Measurements from ENCODE around the gene PTPRK.

The PTPRK gene

DNA sequence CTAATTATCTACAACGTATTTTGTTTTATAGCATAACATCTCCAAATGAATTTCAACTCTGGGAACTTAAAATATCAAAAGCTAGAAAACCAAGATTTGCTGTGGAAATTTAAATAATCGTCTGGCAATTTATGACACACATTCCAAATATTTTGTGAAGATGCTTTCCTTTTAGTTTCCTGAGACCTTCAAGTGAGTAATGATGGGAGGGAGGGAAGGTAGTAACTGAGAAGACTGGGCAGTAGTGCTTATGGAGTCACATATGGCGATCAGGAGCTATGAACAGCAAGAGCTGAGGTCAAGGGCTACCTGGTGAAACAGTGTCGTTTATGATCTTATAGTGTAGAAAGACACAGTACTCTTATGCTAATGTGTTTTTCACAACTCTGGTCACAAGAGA is 441.4 kb downstream of the PTPRK start:
- DNase-seq: no peak
- in situ Hi-C loops (cut with MboI; ENCODE audit: low pct_unique_long_range_greater_than_20kb, low sequenced_read_pairs): no loop called here

DNA sequence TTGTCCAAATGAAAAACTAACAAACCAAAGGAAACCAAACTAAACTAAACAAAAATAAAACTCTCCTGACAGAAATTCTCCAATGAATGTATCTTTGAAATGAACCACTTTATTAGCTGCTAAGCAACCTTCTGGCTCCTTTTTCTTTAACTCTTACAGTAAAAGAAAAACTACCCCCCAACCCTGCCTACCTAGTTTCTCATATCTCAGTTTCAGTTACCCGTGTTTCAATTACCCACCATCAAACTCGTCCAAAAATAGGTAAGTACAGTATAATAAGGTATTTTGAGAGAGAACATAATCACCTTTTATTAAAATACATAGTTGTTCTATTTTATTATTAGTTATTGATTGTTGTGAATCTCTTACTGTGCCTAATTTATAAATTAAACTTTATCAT is 442.1 kb downstream of the PTPRK start:
- in situ Hi-C loops (cut with MboI; ENCODE audit: low pct_unique_long_range_greater_than_20kb, low sequenced_read_pairs): no loop called here
- DNase-seq: no peak

DNA sequence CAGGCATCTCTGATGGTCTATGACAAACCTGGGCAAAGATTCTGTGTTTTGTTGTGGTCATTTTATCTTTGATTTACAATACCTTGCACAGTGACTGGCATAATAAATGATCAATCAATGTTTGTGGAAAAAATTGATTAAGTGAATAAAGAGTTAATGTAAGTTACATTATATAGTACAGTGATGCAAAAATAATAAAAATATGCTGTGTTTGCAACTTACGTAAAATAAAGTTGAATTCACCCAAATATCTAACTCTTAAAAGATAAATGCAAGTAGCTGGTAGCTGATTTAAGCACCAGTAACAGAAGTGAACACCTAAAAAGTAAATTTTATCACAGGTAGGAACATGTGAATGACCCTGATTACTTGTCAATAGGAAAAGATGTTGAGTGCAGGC is 443.6 kb downstream of the PTPRK start:
- DNase-seq: no peak
- in situ Hi-C loops (cut with MboI; ENCODE audit: low pct_unique_long_range_greater_than_20kb, low sequenced_read_pairs): no loop called here

DNA sequence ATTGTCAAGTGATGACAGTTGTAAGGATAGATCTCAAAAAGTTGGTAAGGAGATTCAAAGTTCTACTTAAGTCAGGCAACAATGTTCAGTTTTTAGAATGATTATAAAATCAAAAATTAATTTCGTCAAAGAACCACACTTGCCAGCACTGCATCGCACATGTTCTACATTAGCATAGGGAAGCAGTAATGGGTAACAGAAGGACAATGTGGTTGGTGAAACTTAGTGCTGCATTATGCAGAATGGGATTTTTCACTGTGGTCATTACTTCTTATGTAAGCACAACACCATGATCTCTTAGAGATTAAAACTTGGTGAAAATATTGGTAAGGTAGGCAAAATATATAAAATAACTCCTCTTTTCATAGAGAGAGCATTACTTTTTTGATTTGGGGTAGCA is 445.8 kb downstream of the PTPRK start:
- in situ Hi-C loops (cut with MboI; ENCODE audit: low pct_unique_long_range_greater_than_20kb, low sequenced_read_pairs): no loop called here
- DNase-seq: no peak

DNA sequence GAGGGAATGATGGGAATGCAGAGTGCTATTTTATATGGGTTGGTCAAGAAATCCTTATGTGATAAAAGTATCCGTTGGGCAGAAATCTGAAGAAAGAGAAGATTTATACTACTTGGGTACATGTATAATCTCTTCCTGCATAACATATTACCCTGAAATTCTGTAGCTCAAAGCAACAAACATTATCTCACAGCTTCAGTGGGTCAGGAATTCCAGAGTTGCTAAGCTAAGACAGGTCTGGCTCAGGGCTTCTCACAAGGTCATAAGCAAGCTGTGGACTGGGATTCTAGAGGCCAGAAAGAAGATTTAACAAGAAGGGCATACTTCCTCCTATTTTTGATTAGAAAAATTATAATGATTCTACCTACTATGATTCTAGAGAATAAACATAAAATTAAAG is 447.0 kb downstream of the PTPRK start:
- DNase-seq: no peak
- in situ Hi-C loops (cut with MboI; ENCODE audit: low pct_unique_long_range_greater_than_20kb, low sequenced_read_pairs): no loop called here

DNA sequence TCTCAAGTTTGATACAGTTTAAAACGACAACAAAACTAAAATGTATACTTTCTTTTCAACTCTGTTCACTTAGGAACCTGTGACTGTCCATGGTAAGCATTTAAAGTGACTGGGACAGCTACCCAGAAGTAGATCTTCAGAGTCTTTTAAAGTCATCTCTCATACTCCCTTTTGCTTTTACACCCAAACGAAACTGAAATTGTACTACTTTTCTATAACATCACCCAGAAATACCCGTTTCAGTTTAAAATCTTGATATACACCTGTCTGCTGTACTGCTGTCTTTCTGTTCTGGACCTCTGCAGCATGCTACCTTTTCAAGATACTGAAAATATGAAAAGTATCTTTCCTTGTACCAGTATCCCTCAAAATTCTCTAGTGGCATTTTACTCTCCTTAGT is 449.2 kb downstream of the PTPRK start:
- DNase-seq: no peak
- in situ Hi-C loops (cut with MboI; ENCODE audit: low pct_unique_long_range_greater_than_20kb, low sequenced_read_pairs): no loop called here

DNA sequence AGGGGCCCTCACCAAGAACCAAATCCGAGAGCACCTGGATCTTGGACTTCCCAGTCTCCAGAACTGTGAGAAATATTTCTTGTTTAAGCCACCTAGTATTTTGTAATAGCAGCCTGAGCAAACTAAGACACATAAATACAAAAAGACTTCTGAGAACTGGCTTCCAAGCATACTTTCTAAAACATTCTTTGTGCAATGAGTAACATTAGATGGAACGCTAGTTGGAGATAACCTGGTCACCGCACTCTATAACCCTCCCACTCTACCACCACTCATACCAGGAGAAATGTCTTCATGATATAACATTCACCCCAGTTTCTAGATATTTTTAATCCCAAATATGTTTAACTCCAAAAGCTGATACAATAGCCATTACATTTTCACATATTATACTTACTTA is 450.0 kb downstream of the PTPRK start:
- in situ Hi-C loops (cut with MboI; ENCODE audit: low pct_unique_long_range_greater_than_20kb, low sequenced_read_pairs): no loop called here
- DNase-seq: no peak

DNA sequence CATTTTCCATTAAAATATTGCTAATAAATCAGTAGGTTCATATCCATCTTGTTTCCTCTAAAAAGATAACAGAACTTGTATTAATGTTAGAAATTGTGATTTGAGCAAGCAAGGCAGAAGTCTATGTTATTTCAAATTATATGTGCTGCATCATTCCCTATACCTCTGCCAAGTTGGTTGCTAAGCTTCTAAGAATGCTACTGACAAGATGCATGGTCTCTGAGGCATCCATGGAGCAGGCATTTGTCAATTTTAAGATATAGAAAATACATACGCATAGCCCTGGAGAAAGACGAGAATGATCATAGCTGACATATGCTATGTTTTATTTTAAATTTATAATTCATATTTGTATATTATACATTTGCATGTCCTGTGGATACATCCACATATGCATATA is 451.2 kb downstream of the PTPRK start:
- DNase-seq: no peak
- in situ Hi-C loops (cut with MboI; ENCODE audit: low pct_unique_long_range_greater_than_20kb, low sequenced_read_pairs): no loop called here

DNA sequence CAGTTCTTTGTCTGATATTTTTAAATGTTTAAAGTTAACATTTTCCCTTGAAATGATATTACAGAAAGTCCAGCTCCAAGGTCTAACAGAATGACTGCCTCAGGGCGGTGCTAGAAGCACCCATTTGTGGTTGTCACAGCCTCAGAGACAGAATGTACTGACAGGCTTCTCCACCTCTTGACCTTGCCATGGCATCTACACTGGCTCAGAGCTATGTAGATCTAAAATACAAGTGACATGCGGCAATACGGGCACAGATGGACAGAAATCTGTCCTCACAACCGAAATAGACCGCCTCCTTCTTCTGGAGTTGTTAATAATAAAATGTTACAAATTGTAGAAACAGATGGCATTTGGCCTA is 452.3 kb downstream of the PTPRK start:
- in situ Hi-C loops (cut with MboI; ENCODE audit: low pct_unique_long_range_greater_than_20kb, low sequenced_read_pairs): no loop called here
- no peak for DNase-seq

DNA sequence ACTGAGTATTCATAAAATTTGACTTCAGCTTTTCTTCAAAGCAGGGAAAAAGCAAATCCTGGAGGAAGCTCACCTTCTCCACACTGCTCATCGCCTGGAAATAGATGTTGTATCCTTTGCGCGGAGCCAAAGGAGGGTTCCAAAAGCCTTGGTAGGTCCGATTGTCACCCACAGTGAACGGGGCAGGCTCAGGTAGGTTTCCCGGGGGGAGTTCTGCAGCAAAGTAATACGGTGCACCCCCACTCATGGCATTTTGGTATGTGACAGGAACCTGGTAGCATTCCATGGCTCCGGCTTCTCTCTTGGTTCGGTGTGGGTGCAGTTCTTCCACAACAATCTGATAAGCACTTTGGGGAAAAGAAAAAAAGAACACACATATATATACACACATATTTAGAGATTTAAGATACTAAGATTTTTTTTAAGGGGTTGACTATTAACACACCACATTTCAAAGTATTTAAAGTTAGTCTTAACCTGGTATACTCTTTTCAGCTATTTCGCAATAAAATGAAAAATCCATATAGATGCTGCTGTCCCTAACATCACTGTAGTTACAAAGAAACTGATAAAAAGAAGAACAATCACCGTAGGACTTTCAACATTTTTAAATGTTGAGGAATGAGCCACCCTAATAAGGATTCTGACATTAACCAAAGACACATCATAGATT is 452.8 kb downstream of the PTPRK start:
- in situ Hi-C loops (cut with MboI; ENCODE audit: low pct_unique_long_range_greater_than_20kb, low sequenced_read_pairs): no loop called here
- DNase-seq: no peak

DNA sequence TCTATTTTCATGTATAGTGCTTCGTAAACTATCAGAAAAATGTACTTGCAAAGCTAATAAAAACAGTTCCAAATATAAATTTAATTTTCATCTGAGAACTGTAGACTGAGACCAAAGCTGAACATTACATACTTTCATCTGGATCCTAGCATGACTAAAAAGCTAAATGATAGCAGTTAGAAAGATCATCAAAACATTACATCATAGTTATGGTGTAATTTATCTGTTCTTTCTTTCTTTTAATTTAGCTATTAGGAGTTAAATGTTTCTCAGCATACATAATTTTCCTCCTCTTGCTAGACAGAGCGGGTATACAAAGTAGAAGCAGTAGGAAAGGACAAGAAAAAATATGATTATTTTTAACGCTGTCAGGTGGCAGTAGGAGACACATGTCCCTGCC is 455.3 kb downstream of the PTPRK start:
- in situ Hi-C loops (cut with MboI; ENCODE audit: low pct_unique_long_range_greater_than_20kb, low sequenced_read_pairs): no loop called here
- no peak for DNase-seq

DNA sequence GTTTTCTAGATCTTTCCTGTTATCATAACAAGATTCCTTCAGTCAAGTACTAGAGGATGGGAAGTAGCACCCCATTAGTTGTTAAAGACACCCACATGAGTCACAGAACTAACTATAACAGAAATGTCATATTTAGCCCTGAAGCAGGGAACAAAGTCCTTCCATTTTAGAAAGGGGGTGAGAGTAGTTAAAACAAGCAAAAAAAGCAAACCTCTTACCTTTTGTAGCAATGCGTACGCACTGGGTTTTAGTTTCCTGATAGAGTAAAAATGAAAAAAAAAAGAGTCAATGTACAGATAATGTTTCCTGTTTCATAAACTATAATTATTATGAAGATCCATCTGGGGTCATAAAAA is 455.9 kb downstream of the PTPRK start:
- in situ Hi-C loops (cut with MboI; ENCODE audit: low pct_unique_long_range_greater_than_20kb, low sequenced_read_pairs): no loop called here
- no peak for DNase-seq

DNA sequence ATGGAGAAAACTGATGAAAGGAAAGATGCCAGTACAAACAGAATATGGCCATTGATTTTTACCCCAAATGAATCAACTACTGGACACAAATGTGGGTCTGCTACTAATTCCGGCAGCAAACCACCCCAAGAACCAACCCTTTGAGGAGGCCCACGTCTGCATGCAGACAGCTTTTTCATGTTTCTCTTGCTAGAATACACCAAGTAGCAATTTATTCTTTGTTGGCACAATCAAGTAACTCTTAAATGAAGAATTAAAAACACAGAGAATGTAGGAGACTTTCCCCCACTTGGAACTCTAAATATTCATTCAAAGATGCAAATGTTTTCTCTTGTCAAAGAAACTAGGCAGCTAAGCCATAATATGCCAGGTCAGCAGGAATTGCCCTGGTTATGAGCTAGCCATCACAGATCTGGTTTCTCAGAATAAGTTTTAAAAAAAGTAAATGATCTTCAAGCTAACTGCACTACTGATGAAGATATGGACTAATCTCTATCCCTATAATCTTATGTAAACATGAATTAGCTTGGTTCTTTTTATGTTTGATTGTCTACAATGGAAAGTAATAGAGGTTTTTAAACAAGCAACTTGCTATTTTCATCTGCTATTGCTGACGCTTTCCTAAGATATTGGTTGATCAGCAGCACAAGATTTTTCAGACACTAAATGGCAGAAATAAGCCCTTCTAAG is 456.4 kb downstream of the PTPRK start:
- in situ Hi-C loops (cut with MboI; ENCODE audit: low pct_unique_long_range_greater_than_20kb, low sequenced_read_pairs): no loop called here
- DNase-seq: no peak

DNA sequence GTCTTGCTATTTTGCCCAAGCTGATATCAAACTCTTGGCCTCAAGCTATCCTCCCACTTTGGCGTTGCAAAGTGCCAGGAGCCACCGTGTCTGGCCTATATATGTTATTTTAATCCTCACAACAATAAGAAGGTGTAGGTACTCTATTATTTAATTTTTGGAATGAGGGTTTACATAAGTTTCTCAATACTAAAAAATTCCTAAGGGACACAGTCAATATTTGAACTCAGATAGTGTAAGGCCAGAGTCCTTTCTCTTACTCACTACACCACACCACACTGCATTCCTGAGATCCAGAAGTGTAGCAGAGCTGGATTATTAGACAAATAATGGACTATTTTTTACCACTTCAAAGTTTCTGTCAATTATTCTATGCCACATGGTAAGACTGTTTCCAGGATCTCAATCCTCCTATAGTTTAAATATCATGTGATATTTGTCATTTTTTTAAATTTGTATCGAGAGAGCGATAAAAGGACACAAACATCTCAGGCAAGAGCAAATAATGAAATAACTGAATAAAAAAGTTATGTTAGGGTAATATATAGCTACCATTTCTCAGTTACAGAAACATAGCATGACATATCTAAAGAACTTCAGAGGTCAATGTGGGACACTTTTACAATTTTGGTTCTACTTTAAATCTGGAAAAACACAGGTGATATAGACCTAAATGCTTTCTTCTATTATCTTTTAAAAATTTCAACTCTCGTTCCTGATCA is 457.4 kb downstream of the PTPRK start:
- no peak for DNase-seq
- in situ Hi-C loops (cut with MboI; ENCODE audit: low pct_unique_long_range_greater_than_20kb, low sequenced_read_pairs): no loop called here

DNA sequence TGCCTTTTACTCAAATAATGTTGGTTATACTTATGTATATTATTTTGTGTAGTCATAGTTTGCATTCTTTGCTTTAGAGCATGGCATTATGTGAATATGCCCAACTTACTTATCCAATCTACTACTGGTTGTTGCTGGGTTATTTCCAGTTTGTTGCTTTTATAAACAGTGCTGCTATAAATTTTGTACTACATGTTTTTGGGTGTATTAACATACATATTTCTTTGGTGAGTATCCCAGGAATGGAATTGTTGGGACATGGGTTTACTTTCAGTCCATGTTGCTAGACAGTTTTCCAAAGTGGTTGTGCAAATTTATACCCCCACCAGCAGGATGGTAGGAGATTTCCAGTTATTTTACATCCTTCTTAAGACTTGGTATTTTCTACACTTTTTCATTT is 462.5 kb downstream of the PTPRK start:
- no peak for DNase-seq
- in situ Hi-C loops (cut with MboI; ENCODE audit: low pct_unique_long_range_greater_than_20kb, low sequenced_read_pairs): no loop called here

DNA sequence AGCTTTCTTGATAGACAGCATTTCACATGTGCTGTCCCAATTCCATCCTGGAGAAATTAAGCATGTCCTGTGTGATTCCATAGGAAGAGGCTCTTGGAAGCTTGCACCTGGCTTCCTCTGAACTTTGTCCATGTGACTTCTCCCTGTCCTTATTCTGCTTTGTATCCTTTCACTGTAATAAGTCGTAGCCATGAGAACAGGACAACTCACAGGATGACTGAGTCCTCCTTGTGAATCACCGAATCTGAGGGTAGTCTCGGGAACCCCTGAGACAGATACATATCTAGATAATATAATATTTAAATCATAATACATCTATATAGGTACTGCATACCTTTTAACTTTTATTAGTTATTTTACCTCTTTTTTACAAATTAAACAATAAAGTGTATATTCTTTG is 462.9 kb downstream of the PTPRK start:
- in situ Hi-C loops (cut with MboI; ENCODE audit: low pct_unique_long_range_greater_than_20kb, low sequenced_read_pairs): no loop called here
- DNase-seq: no peak

DNA sequence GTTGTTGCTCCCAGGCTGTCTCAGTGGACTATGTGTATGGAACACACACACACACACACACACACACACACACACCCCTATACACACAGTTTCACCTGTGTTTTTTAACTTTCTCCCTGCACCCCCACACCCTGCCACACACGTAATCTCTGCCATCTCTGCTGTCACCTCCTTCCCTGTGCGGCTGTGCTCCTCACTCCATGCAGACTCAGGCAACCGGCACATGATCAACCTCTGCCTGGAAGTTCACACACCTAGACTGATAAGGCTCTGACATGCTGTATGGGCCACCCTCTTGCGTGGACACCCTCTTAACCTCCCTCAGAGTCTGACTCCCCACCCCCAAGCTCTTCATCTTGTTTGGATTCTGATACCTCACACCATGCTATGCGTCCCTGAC is 467.3 kb downstream of the PTPRK start:
- in situ Hi-C loops (cut with MboI; ENCODE audit: low pct_unique_long_range_greater_than_20kb, low sequenced_read_pairs): no loop called here
- DNase-seq: no peak

DNA sequence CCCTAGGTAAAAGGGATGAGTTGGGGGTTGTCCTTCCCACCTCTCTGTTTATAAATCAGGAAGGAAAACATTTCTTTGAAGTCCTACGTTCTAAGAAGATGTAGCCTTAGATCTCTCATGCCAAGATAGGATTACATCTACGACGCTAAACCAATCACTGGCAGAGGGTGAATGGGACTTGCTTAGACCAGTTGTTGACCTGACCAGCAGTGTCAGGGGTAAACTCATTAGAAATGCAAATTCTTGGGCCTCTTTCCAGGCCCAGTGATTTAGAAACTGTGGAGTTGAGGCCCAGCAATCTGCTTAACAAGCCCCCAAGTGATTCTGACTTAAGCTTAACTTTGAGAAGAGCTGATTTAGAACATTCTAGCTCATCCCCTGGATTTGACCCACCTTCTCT is 472.4 kb downstream of the PTPRK start:
- in situ Hi-C loops (cut with MboI; ENCODE audit: low pct_unique_long_range_greater_than_20kb, low sequenced_read_pairs): no loop called here

DNA sequence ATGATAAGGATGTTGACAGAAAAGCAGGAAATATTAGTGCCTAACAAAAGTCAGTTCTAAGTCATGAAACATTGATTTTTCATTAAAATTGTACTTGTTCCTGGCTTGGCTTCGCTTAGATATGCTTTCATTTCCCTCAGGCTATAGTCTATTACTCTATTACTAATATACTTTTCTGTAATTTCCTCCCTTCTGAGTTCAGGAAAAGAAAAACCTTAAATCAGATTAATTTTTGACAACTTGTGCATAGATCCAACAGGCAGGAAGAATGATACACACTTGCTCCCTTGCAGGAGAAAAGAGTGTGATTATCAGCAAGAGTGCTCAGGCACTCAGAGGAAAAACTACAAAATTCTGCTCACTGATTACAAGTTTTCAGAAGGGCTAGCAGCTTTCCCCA is 474.4 kb downstream of the PTPRK start:
- DNase-seq: no peak
- in situ Hi-C loops (cut with MboI; ENCODE audit: low pct_unique_long_range_greater_than_20kb, low sequenced_read_pairs): no loop called here

More for the DNA sequence above, 472.4 kb downstream of the PTPRK start:
- no peak for DNase-seq

DNA sequence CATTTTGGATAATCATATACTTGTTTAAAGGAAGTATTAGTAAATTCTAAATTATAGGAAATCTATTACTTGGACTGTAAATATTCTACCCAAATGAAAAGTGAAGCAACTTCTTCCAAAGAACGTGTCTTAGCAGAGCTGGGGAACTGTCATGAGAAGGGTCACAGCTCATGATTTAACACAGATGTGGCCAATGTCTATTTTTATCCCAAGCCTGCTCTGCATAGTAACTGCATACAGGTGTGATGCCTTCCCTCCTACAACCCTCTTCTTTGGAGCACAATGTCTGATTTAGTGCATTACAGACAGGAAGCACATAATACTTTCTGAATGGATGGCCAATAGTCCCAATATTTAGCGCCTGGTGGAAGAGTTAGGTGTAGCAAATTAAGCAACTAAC is 480.9 kb downstream of the PTPRK start:
- no peak for DNase-seq
- in situ Hi-C loops (cut with MboI; ENCODE audit: low pct_unique_long_range_greater_than_20kb, low sequenced_read_pairs): no loop called here

Measured in KBM-7 (cell line).